ENCODE results near the gene LAG3.

The LAG3 gene

DNA sequence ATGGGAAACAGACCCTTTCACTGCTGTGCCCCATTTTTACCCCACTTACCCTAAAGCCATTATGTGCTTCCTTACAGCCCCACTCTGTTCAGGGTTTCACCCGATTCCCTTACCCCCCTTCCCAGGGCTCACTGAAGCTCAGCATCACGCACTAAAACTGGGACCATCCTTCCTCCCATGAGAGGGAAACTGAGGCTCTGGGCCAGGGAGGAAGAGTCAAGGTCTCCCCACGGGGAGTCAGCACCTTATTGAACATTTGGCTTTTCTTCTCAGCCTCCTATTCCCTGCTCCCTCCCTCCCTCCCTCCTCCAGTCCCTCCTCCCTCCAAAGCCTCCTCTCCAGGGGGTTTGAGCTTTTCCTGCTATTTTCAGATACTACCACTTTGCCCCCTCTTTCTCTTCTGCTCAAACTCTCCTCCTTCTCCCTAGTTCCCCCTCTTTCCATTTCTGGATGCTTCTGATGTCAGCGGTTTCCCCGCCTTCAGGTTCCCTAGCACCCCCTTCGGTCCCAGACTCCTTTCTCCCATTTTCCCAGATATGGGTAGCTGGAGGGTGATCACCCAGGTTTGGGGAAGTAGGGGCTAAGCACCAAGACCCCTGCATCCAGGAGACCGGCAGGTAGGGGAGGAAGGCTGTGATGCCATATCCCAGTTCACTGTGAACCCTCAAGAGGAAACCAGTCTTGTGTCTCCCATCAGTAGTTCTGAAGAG, 50.3 kb downstream of the LAG3 start:
- DNase-seq (ENCODE audit: low read depth in 2 of 2), result no peak

DNA sequence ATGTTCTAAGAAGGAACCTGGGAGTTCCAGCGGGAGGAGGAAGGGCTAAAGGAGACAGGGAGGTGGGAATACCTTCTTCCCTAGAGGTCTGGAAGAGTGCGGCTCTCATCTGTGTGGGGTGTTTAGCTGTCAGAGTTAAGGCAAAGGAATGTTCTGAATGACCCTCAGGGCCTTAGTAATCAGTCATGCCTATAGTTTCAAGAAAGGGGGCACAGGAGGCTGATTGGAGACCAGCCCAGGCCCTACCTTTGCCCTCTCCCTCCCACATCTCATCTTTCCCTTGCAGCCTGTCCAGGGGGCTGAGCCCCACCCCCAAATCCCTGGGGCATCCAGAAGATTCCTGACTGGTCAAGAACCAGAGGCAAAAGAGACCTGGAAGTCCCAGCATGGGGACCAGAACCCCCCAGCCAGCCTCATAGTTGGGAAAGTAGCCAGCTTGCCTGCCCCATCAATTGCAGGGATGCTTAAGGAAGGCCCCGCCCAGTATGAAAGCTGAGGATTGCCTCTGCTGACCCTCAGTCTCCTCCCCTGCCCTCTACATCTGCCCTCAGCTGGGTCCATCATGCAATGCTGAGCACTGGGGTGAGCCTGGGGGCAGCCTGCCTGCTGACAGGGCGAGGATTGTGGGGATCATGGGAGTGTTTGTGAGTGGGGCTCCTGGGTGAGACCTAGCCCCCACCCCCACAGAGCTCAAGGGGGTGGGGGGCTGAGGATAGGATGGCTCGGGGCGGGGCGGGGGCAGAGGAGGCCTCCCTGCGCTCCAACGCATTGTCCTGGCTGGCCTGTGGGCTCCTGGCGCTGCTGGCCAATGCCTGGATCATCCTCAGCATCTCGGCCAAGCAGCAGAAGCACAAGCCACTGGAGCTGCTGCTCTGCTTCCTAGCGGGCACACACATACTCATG, 51.1 kb downstream of the LAG3 start:
- DNase-seq (ENCODE audit: low read depth in 2 of 2), result no peak

DNA sequence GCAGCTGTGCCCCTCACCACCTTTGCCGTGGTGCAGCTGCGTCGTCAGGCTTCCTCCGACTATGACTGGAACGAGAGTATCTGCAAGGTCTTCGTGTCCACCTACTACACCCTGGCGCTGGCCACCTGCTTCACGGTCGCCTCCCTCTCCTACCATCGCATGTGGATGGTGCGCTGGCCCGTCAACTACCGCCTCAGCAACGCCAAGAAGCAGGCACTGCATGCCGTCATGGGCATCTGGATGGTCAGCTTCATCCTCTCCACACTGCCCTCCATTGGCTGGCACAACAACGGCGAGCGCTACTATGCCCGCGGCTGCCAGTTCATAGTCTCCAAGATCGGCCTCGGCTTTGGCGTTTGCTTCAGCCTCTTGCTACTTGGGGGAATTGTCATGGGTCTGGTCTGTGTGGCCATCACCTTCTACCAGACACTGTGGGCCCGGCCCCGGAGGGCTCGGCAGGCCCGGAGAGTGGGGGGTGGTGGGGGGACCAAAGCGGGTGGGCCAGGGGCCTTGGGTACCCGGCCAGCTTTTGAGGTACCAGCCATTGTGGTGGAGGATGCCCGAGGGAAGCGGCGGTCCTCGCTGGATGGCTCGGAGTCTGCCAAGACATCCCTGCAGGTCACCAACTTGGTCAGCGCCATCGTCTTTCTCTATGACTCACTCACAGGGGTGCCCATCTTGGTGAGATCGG, 51.9 kb downstream of the LAG3 start:
- no peak for DNase-seq (ENCODE audit: low read depth in 2 of 2)

DNA sequence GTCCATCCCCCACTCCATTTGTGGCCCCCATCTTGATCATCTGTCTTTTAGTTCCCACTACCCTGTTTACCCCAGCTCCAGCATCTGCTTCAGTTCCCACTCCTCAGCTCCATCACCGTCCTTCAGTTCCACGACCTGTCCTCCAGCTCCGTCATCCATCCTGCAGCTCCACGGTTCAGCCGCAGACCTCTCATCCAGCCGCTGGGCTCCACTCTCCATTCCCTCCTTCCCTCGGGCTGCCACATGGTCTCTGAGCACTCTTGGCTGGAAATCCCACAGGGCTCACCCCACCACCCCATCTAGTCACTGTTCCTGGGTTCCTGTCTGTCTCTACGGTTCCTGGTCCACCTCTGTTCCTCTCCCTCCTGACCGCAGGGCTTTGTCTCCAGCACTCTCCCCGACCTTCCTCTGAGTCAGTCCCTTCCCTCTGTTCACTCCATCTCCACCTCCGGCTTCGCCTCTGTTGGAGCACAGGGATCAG, 52.6 kb downstream of the LAG3 start:
- DNase-seq (ENCODE audit: low read depth in 2 of 2), result no peak

DNA sequence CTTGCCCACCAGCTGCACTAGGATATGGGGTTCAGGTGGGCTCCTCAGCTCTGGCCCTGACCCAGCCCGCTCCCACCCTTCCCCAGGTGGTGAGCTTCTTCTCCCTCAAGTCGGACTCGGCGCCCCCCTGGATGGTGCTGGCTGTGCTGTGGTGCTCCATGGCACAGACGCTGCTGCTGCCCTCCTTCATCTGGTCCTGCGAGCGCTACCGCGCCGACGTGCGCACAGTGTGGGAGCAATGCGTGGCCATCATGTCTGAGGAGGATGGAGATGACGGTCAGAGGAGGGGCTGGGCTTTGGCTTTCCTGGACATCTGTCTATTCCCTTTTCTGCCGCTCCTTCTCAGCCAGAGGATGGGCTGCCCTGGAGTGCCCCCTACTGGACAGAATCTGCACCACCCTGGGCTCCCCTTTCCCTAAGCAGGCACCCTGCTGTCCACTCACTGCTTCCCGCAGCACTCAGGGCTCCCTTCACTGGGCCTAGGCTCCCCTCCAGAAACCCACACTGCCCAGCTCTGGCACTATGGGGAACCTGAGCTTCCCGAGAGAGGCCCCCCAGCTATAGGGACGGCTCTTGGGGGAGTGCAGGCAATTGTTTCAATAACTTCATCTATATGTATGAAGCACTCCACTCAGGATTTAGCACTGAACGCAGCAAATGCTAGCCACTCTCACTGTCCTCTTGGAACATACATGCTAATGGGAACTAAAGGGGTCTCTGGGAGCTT, 53.2 kb downstream of the LAG3 start:
- DNase-seq (ENCODE audit: low read depth in 2 of 2), result peak; percentile 29 to 60

DNA sequence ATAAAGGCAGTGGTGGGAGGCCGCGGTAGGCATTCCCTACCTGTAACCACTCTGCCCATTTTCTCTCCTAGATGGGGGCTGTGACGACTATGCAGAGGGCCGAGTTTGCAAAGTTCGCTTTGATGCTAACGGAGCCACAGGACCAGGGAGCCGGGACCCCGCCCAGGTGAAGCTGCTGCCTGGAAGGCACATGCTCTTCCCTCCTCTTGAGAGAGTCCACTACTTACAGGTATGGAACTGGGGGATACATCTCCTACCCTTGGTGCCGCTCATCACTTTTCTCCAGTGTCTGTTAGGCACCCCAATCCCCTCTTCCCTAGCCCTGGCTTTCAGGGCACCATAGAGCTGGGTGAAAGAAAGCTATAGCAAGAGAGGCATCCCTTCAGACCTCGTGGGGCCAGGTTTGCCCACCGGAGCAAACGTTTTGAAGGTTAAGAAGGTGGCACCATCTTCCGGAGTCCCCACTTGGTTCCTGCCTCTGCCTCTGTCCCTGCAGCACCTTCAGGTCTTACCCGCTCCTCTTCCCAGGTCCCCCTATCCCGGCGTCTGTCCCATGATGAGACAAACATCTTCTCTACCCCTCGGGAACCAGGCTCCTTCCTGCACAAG, 53.9 kb downstream of the LAG3 start:
- no peak for DNase-seq (ENCODE audit: low read depth in 2 of 2)

DNA sequence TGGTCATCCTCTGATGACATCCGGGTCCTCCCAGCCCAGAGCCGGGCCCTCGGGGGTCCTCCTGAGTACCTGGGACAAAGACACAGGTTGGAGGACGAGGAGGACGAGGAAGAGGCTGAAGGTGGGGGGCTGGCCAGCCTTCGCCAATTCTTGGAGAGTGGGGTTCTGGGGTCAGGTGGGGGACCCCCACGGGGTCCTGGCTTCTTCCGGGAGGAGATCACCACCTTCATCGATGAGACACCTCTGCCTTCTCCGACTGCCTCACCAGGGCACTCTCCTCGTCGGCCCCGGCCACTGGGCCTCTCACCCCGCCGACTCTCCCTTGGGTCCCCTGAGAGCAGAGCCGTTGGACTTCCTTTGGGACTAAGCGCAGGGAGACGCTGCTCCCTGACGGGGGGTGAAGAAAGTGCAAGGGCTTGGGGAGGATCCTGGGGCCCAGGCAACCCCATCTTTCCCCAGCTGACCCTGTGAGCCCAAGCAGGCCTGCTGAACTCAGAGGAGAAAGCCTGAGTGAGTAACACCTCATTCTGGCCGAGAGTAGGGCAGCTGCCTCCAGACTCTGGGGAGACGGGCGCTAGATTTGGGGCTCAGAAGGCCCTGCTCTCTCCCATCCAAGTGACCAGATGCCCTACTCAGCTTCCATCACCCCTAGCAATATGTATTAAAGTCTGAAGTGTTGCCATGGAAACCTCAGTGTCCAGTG, 54.6 kb downstream of the LAG3 start:
- DNase-seq (ENCODE audit: low read depth in 2 of 2), result no peak

DNA sequence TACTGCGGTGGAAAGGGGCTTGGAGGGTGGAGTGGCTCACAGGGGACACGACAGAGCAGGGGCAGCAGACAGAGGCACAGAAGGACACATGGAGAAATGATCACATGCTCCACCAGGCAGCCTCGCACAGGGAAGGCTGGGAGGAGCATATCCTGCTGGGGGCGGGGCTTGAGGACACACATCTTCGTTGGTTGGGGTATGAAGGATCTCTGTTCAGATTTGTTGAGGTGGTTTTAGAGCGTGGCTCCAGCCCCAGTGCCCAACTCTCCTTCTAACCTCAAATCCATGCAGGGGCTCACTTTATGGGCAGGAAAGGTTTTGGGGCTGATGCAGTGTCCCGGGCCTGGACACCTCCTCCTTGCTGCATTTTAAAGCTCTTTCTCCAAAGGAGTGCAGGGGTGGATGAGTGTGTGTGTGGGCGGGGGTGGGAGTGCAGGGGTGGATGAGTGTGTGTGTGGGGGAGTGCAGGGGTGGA, 55.2 kb downstream of the LAG3 start:
- no peak for DNase-seq (ENCODE audit: low read depth in 2 of 2)
